Panc1 (cell line): ENCODE data around the gene DGKD.

ENCODE experiments used
- CTCF ChIP-seq: fragments of 450-650 bp; IDR thresholded peaks from 2 replicates; pipeline ENCODE4 v1.5.1; 2017; ENCODE audit warnings: mild to moderate bottlenecking
- POLR2AphosphoS5 ChIP-seq: IDR thresholded peaks from 2 replicates; pipeline ENCODE4 v1.6.1; 2012; ENCODE audit warnings: mild to moderate bottlenecking, low read depth, low read length, moderate library complexity
- SIN3A ChIP-seq: IDR thresholded peaks from 2 replicates; pipeline ENCODE4 v1.6.1; 2012; ENCODE audit warnings: low read depth, mild to moderate bottlenecking, low read length, moderate library complexity, borderline replicate concordance; ENCODE audit not compliant: insufficient read depth
- TF ChIP-seq, protein P1 (sequence below), 2 experiments: IDR thresholded peaks; 2 replicates each; pipeline ENCODE4 v1.6.1; 2011 to 2012; ENCODE audit warnings: low read depth in 2 of 2, control low read depth in 1 of 2, low read length in 1 of 2, mild to moderate bottlenecking in 1 of 2, moderate library complexity in 1 of 2; ENCODE audit not compliant: insufficient read depth in 1 of 2

- no peak for TF ChIP-seq CTCF
- TF ChIP-seq, protein P1, sequence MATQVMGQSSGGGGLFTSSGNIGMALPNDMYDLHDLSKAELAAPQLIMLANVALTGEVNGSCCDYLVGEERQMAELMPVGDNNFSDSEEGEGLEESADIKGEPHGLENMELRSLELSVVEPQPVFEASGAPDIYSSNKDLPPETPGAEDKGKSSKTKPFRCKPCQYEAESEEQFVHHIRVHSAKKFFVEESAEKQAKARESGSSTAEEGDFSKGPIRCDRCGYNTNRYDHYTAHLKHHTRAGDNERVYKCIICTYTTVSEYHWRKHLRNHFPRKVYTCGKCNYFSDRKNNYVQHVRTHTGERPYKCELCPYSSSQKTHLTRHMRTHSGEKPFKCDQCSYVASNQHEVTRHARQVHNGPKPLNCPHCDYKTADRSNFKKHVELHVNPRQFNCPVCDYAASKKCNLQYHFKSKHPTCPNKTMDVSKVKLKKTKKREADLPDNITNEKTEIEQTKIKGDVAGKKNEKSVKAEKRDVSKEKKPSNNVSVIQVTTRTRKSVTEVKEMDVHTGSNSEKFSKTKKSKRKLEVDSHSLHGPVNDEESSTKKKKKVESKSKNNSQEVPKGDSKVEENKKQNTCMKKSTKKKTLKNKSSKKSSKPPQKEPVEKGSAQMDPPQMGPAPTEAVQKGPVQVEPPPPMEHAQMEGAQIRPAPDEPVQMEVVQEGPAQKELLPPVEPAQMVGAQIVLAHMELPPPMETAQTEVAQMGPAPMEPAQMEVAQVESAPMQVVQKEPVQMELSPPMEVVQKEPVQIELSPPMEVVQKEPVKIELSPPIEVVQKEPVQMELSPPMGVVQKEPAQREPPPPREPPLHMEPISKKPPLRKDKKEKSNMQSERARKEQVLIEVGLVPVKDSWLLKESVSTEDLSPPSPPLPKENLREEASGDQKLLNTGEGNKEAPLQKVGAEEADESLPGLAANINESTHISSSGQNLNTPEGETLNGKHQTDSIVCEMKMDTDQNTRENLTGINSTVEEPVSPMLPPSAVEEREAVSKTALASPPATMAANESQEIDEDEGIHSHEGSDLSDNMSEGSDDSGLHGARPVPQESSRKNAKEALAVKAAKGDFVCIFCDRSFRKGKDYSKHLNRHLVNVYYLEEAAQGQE (IDR thresholded peaks at IDR 0.05; ENCODE audit: insufficient read depth in 1 of 2, low read depth in 2 of 2, low read length in 1 of 2): no peak
- TF ChIP-seq POLR2AphosphoS5: no peak
- TF ChIP-seq SIN3A: no peak
Measured at GRCh38 chr2:233379441-233379840, 25.1 kb downstream of the DGKD start.
